Colonic mucosa (tissue), 4 donors: ENCODE results near the gene LCP1. TPM values are rescaled to one million over a fixed set of nuclear protein-coding genes. Genes with fewer than 3 reads are reported as not detected.

Source experiments
- DNase-seq: peaks from one replicate; pipeline ENCODE4 v3.0.0-alpha.2; 2020
- H3K27ac ChIP-seq: fragments of 200-600 bp; one replicate; pipeline ENCODE4 v1.8.0; 2021
- H3K27me3 ChIP-seq: fragments of 200-600 bp; one replicate; pipeline ENCODE4 v1.8.0; 2021
- H3K36me3 ChIP-seq: fragments of 200-600 bp; one replicate; pipeline ENCODE4 v1.8.0; 2021
- H3K4me1 ChIP-seq: fragments of 200-600 bp; one replicate; pipeline ENCODE4 v1.8.0; 2021; ENCODE audit warnings: mild to moderate bottlenecking
- H3K4me3 ChIP-seq: fragments of 200-600 bp; one replicate; pipeline ENCODE4 v1.8.0; 2021
- H3K9ac ChIP-seq, 2 donors: one replicate each; pipeline ENCODE4 v1.7.0; 2013; ENCODE audit warnings: control low read depth in 2 of 2, low read depth in 2 of 2, low read length in 2 of 2
- H3K9me3 ChIP-seq: fragments of 200-600 bp; one replicate; pipeline ENCODE4 v1.8.0; 2021
- CTCF ChIP-seq: fragments of 200-600 bp; IDR thresholded peaks from one replicate; pipeline ENCODE4 v1.8.0; 2022; ENCODE audit warnings: antibody characterized with exemption, mild to moderate bottlenecking
- intact Hi-C: fragments of 100-400 bp; cut with DNase I; formaldehyde crosslinking; loops from one replicate; pipeline ENCODE4 v1.14.1; 2022
- total RNA-seq, 2 donors: library from RNA; stranded (reverse); fragmentation: NEBNext Ultra II Directional in 1 of 2; extraction: Animal tissue kit (Norgen Biotek cat#: 25700) in 1 of 2; gene quantifications; one replicate each; pipeline ENCODE4 v1.2.1, GENCODE V29; 2021
- donor health status: healthy.
- donor health status: DM: no; HTN: no; CAD: no.
- donor health status: DM: no; HTN: no; CAD: no.

Gene LCP1
- total RNA-seq, 2 donors from 2014 or later = 12.8 to 27.6 TPM

GRCh38 chr13:46179969-46180763 lies 1.8 kb downstream of the LCP1 start:
- no peaks in the 10 kb centered on the region for H3K36me3 ChIP-seq
- no peak overlapping the region for H3K9ac ChIP-seq
- intact Hi-C loops = no loop called here
- H3K4me3 ChIP-seq = peak overlapping the region; percentile 25
- DNase-seq = no peak
- H3K4me1 ChIP-seq = no peaks in the 10 kb centered on the region
- H3K9me3 ChIP-seq = no peaks in the 10 kb centered on the region
- TF ChIP-seq CTCF = no peak
- H3K27ac ChIP-seq = peak overlapping the region; percentile 66
- no peaks in the 10 kb centered on the region for H3K27me3 ChIP-seq

GRCh38 chr13:46179491-46179908 lies 2.5 kb downstream of the LCP1 start:
- intact Hi-C loops = no loop called here
- DNase-seq = peak; percentile 65
- peak overlapping the region; percentile 25 for H3K4me3 ChIP-seq

GRCh38 chr13:46178821-46179220 lies 3.2 kb downstream of the LCP1 start:
- no peaks in the 10 kb centered on the region for H3K27me3 ChIP-seq
- no peak overlapping the region for H3K4me3 ChIP-seq
- H3K9ac ChIP-seq = no peak overlapping the region
- H3K36me3 ChIP-seq = no peaks in the 10 kb centered on the region
- TF ChIP-seq CTCF = no peak
- no peak for DNase-seq
- intact Hi-C loops = no loop called here
- peak overlapping the region; percentile 46 for H3K27ac ChIP-seq
- H3K4me1 ChIP-seq = no peaks in the 10 kb centered on the region
- no peaks in the 10 kb centered on the region for H3K9me3 ChIP-seq

More at GRCh38 chr13:46179491-46179908, 2.5 kb downstream of the LCP1 start:
- TF ChIP-seq CTCF = no peak
- H3K4me1 ChIP-seq = no peaks in the 10 kb centered on the region
- no peaks in the 10 kb centered on the region for H3K9me3 ChIP-seq
- H3K36me3 ChIP-seq = no peaks in the 10 kb centered on the region
- H3K27me3 ChIP-seq = no peaks in the 10 kb centered on the region
- no peak overlapping the region for H3K9ac ChIP-seq
- peak overlapping the region; percentile 66 for H3K27ac ChIP-seq

- Histone ChIP-seq H3K4me1 (no peaks in the 10 kb centered on the region), H3K9ac (no peak overlapping the region), H3K9me3 (no peaks in the 10 kb centered on the region), H3K27me3 (no peaks in the 10 kb centered on the region), H3K4me3 (no peak overlapping the region), H3K36me3 (no peaks in the 10 kb centered on the region), H3K27ac (peak overlapping the region; percentile 46)
- intact Hi-C loops = no loop called here
- TF ChIP-seq CTCF = no peak
- DNase-seq = no peak
Measured at GRCh38 chr13:46178143-46178542, 3.8 kb downstream of the LCP1 start.

GRCh38 chr13:46176756-46177155 lies 5.2 kb downstream of the LCP1 start:
- Histone ChIP-seq H3K4me3 (no peak overlapping the region), H3K27me3 (no peaks in the 10 kb centered on the region), H3K9me3 (no peaks in the 10 kb centered on the region), H3K9ac (no peak overlapping the region), H3K4me1 (no peaks in the 10 kb centered on the region), H3K36me3 (no peaks in the 10 kb centered on the region), H3K27ac (peak overlapping the region; percentile 46)
- no peak for DNase-seq
- intact Hi-C loops = no loop called here
- no peak for TF ChIP-seq CTCF
